Stimulated activated CD4-positive, alpha-beta T cell treated with anti-CD3 and anti-CD28 coated beads, Interleukin-1b, Interleukin-23, amount 100 ng/mL, for 48 hours (primary cell): ENCODE data around the gene ATP6V0D1.
"Not testable (repeated sequence)": the region's sequence is repeated elsewhere in the genome, so short reads cannot be mapped to it uniquely, and the experiment has no call there.

Experiments
- DNase-seq: peaks from one replicate; pipeline ENCODE4 v3.0.0-alpha.2; 2020

Gene ATP6V0D1

DNA sequence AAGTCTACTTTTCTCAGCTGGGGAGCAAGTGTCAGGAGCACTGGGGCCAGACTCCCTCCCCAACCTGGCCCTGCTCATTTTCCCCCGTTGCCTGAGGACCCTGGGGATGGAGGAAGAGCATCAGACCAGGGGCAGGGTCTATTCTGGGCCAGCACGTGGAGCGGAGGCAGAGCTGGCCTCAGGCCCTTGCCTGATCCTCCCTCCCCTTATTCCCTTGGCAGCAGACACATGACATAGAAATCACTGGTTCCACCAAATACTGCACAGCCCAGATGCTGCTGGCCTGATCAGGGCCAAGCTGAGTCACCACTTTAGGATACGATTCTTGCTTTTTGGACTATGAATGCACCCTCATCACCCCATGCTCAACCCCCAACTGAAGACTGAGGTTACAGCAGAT, 18.1 kb upstream of the ATP6V0D1 start:
- DNase-seq: no peak

DNA sequence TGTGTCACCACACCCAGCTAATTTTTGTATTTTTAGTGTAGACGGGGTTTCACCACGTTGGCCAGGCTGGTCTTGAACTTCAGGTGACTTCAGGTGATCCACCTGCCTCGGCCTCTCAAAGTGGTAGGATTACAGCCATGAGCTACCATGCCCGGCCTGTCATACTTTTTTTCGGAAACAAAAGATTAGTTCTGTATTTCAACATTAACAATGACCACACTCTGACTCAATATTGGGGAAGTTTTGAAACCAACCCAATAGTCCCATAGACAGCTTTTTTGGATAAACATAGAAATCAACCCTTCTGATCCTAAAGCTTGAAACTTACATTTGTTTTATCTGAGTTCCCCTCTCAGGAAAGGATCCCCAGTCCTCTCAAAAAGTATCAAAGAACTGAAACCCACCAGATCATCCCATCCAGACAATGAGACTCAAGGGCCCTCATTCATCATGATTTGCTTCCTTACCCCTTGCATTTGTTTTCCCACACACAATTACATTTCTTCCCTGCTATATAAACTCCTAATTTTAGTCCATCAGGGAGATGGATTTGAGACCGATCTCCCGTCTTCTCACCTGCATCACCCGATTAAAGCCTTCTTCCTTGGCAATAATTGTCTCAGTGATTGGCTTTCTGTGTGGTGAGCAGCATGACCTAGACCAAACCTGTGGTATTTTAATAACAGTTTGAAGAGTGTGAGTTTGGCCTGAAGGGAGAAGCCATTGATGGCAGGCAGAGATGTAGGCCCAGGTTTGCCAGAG, 9.6 kb upstream of the ATP6V0D1 start:
- DNase-seq: no peak

- DNase-seq: no peak
These were observed 8.6 kb upstream of the ATP6V0D1 start for GRCh38 chr16:67489401-67490083.

- not testable (repeated sequence) for DNase-seq
These were observed 6.6 kb upstream of the ATP6V0D1 start for GRCh38 chr16:67487561-67487960.

GRCh38 chr16:67486805-67487204, 5.8 kb upstream of the ATP6V0D1 start:
- DNase-seq: no peak

GRCh38 chr16:67483731-67484525, 3.0 kb upstream of the ATP6V0D1 start:
- DNase-seq: no peak

GRCh38 chr16:67483150-67483549, 2.2 kb upstream of the ATP6V0D1 start, which contains the start of gene AGRP:
TSS of gene AGRP (minus strand) at chr16:67483547. CDS start at chr16:67483398, 149 bp downstream.
- no peak for DNase-seq

GRCh38 chr16:67482233-67482924, 1.4 kb upstream of the ATP6V0D1 start:
- peak; percentile 6 for DNase-seq

DNA sequence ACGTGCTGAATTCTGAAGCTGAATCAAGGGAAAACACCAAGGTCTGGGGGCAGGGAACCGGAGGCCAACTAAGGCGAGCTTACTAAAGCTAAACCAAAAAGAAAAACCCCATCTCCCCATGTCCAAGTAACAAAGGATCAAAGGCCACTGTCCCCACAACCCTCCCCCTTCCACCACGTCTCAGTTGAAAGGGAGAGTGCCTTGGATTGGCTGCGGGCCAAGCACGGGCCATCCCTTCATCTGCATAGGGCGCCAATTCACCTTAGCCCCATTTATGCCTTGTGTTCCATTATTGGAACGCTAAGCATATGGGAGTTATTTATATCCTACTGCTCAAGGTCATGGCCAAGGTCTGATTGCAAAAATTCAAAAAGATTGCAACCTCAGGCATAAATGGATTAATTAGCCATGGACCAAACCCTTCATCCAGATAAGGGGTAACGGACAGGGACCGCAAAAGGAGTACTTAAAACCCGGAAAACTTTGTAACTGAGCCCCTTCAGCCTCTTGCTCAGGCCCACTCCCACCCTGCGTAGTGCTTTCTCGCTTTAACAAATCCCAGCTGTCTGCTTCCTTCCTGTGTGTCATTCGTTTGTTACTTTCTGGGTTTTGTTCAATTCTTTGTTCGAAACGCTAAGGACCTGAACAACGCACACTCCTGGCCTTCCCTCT, 740 bp upstream of the ATP6V0D1 start:
- DNase-seq: peak; percentile 65

DNA sequence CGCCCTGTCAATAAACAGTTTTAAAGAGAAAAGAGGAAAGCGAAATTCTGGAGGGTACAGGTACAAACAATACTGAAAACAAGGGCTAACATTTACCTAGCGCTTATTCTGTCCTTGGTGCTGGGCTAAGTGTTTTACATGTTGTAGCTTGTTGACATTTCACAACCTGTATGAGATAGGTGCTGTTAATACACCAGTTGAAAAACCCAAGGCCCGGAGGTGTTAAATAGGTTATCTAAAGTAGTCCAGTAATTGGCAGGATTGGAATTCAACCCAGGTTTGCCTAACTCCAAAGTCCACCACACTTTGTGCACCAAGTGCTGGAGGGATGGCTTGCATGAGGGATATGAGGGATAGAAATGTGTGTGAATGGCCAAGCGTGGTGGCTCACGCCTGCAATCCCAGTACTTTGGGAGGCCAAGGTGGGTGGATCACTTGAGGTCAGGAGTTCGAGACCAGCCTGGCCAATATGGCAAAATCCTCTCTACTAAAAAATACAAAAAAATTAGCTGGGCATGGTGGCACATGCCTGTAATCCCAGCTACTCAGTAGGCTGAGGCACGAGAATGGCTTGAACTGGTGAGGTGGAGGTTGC, 2.9 kb downstream of the ATP6V0D1 start:
- DNase-seq: no peak

DNA sequence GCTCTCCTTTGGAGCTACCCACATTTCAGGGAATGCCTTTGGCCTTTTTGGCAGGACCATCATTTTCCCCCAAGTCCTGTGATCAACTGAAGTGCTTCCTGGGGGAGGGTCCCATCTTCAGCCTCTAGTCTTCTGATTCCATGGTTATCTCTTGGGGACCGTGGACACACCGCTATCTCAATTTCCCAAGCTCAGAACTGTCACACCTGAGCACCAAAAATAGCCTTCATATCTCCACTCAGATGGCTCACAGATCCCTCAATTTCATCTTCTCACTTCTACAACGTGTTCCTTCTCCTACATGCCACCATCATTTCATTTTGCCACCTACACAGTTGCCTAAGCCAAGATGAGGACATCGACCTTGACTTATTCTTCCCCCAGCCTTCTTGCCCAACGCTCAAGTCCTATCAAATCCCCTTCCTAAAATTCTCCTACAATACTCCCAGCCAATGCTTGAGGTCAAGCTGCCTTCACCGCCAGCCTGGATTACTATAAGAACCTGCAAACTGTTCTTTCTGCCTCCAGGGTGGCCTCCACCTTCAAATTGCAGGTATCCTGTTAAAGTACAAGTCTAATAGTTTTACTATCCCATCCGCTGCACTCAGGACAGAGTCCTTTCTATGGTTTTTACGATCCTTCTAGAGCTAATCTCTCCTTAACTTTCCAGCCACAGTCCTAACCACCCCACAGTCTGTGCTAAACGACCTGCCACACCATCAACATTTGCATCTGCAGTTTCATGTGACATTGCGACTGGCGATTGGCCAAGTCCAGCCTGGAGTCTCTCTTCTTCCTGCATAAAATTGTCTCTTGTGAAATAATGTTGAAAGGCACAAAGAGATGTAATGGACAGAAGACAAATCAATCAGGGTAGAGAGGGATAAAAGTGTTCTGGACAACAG, 6.2 kb downstream of the ATP6V0D1 start:
- DNase-seq: no peak

- no peak for DNase-seq
These were observed 9.1 kb downstream of the ATP6V0D1 start for GRCh38 chr16:67471758-67472384.

DNA sequence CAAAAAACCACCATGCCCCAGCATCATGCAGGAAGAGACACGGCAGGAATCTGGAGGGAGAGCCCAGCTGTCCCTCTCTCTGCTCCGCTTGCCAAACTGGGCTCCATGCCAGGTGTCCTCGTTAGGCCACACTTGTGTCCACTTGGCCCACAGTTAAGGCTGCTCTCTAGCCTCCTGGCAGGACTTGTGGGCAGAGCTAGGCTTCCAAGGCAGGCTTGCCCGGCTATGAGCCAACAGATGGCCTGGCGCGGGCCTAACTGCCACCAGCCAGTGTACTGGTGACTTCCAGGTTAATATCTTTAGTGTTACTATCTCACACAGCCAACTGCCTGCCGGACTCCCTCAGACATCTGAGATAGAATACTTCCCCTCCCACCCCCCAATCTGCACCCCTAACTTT, 10.6 kb downstream of the ATP6V0D1 start:
- no peak for DNase-seq

DNA sequence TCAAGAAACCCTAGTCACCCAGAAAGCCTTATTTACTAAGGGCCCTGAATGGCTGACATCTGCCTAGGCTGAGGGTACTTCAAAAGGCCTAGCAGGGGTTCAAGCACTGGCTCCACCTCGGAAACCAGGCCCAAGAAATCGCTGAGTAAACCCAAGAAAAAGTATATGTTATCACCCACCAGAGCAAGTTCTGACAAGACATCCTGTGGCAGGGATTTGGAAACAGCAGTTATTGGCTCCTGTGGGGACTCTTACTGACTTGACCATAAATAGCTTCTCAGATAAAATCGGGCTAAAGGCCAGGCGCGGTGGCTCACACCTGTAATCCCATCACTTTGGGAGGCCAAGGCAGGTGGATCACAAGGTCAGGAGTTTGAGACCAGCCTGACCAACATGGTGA, 12.2 kb downstream of the ATP6V0D1 start:
- no peak for DNase-seq

DNA sequence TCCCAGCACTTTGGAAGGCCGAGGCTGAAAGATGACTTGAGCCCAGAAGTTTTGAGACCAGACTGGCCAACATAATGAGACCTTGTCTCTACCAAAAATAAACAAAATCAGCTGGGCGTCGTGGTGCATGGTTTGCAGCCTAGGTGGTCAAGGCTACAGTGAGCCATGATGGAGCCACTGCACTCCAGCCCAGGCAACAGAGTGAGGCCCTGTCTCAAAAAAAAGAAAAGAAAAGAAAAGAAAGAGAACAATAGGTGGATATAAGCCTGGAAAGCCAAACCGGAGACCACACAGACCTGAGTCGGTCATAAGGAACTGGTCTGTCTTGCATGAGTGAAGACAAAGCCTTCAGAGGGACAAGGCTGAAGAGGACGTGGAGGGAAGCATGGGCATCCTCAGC, 14.4 kb downstream of the ATP6V0D1 start:
- no peak for DNase-seq

- no peak for DNase-seq
These were observed 16.4 kb downstream of the ATP6V0D1 start for GRCh38 chr16:67464565-67464964.

- DNase-seq: no peak
These were observed 17.3 kb downstream of the ATP6V0D1 start for GRCh38 chr16:67463691-67464090.

DNA sequence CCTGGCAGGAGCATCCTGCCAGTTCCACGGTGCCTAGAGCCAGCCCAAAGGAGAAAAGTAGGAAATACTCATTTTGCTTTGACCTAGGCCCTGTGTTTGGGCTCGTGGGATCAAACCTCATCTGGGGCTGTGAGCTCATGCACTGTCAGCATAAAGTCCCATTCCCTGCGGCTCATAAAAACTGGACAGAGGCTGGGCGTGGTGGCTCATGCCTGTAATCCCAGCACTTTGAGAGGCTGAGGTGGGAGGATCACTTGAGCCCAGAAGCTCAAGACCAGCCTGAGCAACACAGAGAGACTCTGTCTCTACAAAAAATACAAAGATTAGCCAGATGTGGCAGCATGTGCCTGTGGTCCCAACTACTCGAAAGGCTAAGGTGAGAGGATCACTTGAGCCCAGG, 17.9 kb downstream of the ATP6V0D1 start:
- DNase-seq: no peak

DNA sequence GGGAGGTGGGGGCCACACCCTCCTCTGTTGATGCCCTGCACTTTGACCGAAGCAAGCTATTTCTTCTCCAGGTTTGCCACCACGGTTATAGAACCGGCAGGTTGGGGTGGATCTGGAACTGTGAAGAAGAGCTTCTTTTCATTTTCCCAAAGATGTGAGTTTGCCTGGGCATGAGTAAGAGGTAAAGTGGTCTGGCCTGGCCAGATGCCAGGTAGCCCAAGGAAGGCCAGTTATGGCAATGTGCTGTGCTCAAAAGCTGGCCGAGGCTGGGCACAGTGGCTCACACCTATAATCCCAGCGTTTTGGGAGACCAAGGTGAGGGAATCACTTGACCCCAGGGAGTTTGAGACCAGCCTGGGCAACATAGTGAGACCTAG, 18.7 kb downstream of the ATP6V0D1 start:
- DNase-seq: no peak

GRCh38 chr16:67461600-67462278, 19.2 kb downstream of the ATP6V0D1 start:
- DNase-seq: no peak
